GM23338 (cell line): Measurements from ENCODE around the gene MINDY3. TPM values are rescaled to one million over a fixed set of nuclear protein-coding genes. Genes with fewer than 3 reads are reported as not detected.

ENCODE experiments used
- CREB1 ChIP-seq: fragments of 250-450 bp; sonication (Bioruptor Pico); IDR thresholded peaks from 2 replicates; pipeline ENCODE4 v1.5.0; 2020; ENCODE audit warnings: low read depth, mild to moderate bottlenecking, moderate library complexity
- ETS1 ChIP-seq: IDR thresholded peaks from 2 replicates; pipeline ENCODE4 v1.6.1; 2016; ENCODE audit warnings: antibody characterized with exemption
- EZH2 ChIP-seq: fragments of 200-600 bp; sonication (generic); IDR thresholded peaks from one replicate; pipeline ENCODE4 v1.8.0; 2017; ENCODE audit warnings: antibody characterized with exemption, mild to moderate bottlenecking, low read depth; ENCODE audit not compliant: unreplicated experiment
- JUNB ChIP-seq: IDR thresholded peaks from one replicate; pipeline ENCODE4 v1.6.1; 2016; ENCODE audit warnings: antibody characterized with exemption; ENCODE audit not compliant: unreplicated experiment
- NANOG ChIP-seq: IDR thresholded peaks from 2 replicates; pipeline ENCODE4 v1.6.1; 2016; ENCODE audit warnings: antibody characterized with exemption, borderline replicate concordance
- POLR2AphosphoS5 ChIP-seq: IDR thresholded peaks from 2 replicates; pipeline ENCODE4 v1.6.1; 2016; ENCODE audit warnings: antibody characterized with exemption, low read depth
- STAT1 ChIP-seq: IDR thresholded peaks from one replicate; pipeline ENCODE4 v1.6.1; 2016; ENCODE audit warnings: antibody characterized with exemption; ENCODE audit not compliant: unreplicated experiment
- ZNF114 ChIP-seq: fragments of 250-450 bp; sonication (Bioruptor Pico); IDR thresholded peaks from 2 replicates; pipeline ENCODE4 v1.5.0; 2020; ENCODE audit warnings: mild to moderate bottlenecking, moderate library complexity
- ZNF331 ChIP-seq: fragments of 250-450 bp; sonication (Bioruptor Pico); IDR thresholded peaks from 2 replicates; pipeline ENCODE4 v1.5.0; 2020; ENCODE audit warnings: low read depth, mild to moderate bottlenecking, moderate library complexity
- polyA plus RNA-seq: library from polyadenylated mRNA; unstranded; fragments of >200 nt; fragmentation: Nextera tagmentation; extraction: Ambion mirVana; gene quantifications from 2 replicates; pipeline ENCODE4 v1.2.1, GENCODE V29; 2016
- total RNA-seq: library from RNA; depleted of rRNA; stranded (reverse); fragments of >200 nt; shearing (Covaris generic); gene quantifications from 2 replicates; pipeline ENCODE4 v1.2.3, GENCODE V29; 2014
- TF ChIP-seq, protein P1 (sequence below): fragments of 250-450 bp; sonication (Bioruptor Pico); IDR thresholded peaks from 2 replicates; pipeline ENCODE4 v1.5.0; 2020; ENCODE audit warnings: mild to moderate bottlenecking, moderate library complexity

Gene MINDY3
- total and polyA plus RNA-seq, 2 experiments from 2014 or later = 10.2 to 13.6 TPM

DNA sequence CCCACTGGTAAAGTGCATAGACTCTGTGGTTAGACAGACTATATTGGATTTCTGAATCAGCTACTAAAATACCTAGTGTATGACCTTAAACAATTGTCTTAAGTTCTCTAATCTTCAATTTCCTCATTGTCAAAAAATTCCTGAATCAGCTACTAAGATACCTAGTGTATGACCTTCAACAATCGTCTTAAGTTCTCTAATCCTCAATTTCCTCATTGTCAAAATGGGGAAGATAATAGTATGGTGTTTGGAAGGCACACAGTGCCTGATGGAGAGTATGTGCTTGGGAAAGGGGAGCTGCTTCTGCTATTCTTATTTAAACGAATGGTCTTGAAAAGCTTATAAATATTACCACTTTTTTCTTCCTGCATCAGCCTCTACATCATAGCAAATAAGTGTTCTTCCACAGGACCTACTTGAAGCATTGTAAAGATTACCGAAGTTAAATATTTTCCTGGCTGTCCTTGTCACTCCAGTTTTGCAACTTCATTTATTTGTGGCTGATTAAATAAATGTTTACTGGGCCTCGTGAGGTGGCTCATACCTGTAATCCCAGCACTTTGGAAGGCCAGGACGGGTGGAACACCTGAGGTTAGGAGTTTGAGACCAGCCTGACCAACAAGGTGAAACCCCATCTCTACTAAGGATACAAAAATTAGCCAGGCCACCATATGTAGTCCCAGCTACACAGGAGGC is 76.2 kb downstream of the MINDY3 start (continued):
- TF ChIP-seq, protein P1, sequence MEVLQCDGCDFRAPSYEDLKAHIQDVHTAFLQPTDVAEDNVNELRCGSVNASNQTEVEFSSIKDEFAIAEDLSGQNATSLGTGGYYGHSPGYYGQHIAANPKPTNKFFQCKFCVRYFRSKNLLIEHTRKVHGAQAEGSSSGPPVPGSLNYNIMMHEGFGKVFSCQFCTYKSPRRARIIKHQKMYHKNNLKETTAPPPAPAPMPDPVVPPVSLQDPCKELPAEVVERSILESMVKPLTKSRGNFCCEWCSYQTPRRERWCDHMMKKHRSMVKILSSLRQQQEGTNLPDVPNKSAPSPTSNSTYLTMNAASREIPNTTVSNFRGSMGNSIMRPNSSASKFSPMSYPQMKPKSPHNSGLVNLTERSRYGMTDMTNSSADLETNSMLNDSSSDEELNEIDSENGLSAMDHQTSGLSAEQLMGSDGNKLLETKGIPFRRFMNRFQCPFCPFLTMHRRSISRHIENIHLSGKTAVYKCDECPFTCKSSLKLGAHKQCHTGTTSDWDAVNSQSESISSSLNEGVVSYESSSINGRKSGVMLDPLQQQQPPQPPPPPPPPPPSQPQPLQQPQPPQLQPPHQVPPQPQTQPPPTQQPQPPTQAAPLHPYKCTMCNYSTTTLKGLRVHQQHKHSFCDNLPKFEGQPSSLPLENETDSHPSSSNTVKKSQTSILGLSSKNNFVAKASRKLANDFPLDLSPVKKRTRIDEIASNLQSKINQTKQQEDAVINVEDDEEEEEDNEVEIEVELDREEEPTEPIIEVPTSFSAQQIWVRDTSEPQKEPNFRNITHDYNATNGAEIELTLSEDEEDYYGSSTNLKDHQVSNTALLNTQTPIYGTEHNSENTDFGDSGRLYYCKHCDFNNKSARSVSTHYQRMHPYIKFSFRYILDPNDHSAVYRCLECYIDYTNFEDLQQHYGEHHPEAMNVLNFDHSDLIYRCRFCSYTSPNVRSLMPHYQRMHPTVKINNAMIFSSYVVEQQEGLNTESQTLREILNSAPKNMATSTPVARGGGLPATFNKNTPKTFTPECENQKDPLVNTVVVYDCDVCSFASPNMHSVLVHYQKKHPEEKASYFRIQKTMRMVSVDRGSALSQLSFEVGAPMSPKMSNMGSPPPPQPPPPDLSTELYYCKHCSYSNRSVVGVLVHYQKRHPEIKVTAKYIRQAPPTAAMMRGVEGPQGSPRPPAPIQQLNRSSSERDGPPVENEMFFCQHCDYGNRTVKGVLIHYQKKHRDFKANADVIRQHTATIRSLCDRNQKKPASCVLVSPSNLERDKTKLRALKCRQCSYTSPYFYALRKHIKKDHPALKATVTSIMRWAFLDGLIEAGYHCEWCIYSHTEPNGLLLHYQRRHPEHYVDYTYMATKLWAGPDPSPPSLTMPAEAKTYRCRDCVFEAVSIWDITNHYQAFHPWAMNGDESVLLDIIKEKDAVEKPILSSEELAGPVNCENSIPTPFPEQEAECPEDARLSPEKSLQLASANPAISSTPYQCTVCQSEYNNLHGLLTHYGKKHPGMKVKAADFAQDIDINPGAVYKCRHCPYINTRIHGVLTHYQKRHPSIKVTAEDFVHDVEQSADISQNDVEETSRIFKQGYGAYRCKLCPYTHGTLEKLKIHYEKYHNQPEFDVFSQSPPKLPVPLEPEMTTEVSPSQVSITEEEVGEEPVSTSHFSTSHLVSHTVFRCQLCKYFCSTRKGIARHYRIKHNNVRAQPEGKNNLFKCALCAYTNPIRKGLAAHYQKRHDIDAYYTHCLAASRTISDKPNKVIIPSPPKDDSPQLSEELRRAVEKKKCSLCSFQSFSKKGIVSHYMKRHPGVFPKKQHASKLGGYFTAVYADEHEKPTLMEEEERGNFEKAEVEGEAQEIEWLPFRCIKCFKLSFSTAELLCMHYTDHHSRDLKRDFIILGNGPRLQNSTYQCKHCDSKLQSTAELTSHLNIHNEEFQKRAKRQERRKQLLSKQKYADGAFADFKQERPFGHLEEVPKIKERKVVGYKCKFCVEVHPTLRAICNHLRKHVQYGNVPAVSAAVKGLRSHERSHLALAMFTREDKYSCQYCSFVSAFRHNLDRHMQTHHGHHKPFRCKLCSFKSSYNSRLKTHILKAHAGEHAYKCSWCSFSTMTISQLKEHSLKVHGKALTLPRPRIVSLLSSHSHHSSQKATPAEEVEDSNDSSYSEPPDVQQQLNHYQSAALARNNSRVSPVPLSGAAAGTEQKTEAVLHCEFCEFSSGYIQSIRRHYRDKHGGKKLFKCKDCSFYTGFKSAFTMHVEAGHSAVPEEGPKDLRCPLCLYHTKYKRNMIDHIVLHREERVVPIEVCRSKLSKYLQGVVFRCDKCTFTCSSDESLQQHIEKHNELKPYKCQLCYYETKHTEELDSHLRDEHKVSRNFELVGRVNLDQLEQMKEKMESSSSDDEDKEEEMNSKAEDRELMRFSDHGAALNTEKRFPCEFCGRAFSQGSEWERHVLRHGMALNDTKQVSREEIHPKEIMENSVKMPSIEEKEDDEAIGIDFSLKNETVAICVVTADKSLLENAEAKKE (CRISPR knock-in tag) = no peak
- TF ChIP-seq POLR2AphosphoS5 (no peak), JUNB (no peak), NANOG (no peak), ZNF331 (CRISPR knock-in tag) (no peak), ZNF114 (no peak), EZH2 (no peak), STAT1 (no peak), CREB1 (no peak), ETS1 (no peak)
